Activated CD8-positive, alpha-beta memory T cell treated with anti-CD3 and anti-CD28 coated beads, Interleukin-2, amount 10 ng/mL, durations not matched to agents 7 days and 5 days (primary cell): ENCODE results near the gene PRXL2B. TPM values are rescaled to one million over a fixed set of nuclear protein-coding genes. Genes with fewer than 3 reads are reported as not detected.
"Not testable (repeated sequence)": the region's sequence is repeated elsewhere in the genome, so short reads cannot be mapped to it uniquely, and the experiment has no call there.

Experiments used
- ATAC-seq: fragments of 150-1000 bp; cut with Tn5 transposase; one replicate; pipeline ENCODE4 v1.10.0; 2021; ENCODE audit warnings: moderate library complexity
- CTCF ChIA-PET: fragments of 350-600 bp; sonication (Branson Sonifier 250); formaldehyde crosslinking; loops from one replicate; lab custom pipeline; 2021; ENCODE audit warnings: antibody characterized with exemption; lab: Charles Lee
- DNase-seq: peaks from one replicate; pipeline ENCODE4 v3.0.0-alpha.2; 2020
- H3K27ac Mint-ChIP-seq: one replicate; pipeline ENCODE4 v1.8.0; 2021; ENCODE audit warnings: mild to moderate bottlenecking, mixed read lengths
- H3K27me3 Mint-ChIP-seq: one replicate; pipeline ENCODE4 v1.8.0; 2021; ENCODE audit warnings: mixed read lengths
- H3K36me3 Mint-ChIP-seq: one replicate; pipeline ENCODE4 v1.8.0; 2021; ENCODE audit warnings: mild to moderate bottlenecking, mixed read lengths
- H3K4me1 Mint-ChIP-seq: one replicate; pipeline ENCODE4 v1.8.0; 2021; ENCODE audit warnings: mixed read lengths
- H3K4me3 Mint-ChIP-seq: one replicate; pipeline ENCODE4 v1.8.0; 2021; ENCODE audit warnings: mild to moderate bottlenecking, moderate library complexity, mixed read lengths
- H3K9me3 Mint-ChIP-seq: one replicate; pipeline ENCODE4 v1.8.0; 2022; ENCODE audit warnings: low read depth, mixed read lengths
- total RNA-seq, 2 experiments: library from RNA; stranded (reverse); gene quantifications; one replicate each; pipeline ENCODE4 v1.2.3, GENCODE V29; 2021

PRXL2B gene
- total RNA-seq, 2 experiments from 2014 or later, result 22.4 to 26.2 TPM

DNA sequence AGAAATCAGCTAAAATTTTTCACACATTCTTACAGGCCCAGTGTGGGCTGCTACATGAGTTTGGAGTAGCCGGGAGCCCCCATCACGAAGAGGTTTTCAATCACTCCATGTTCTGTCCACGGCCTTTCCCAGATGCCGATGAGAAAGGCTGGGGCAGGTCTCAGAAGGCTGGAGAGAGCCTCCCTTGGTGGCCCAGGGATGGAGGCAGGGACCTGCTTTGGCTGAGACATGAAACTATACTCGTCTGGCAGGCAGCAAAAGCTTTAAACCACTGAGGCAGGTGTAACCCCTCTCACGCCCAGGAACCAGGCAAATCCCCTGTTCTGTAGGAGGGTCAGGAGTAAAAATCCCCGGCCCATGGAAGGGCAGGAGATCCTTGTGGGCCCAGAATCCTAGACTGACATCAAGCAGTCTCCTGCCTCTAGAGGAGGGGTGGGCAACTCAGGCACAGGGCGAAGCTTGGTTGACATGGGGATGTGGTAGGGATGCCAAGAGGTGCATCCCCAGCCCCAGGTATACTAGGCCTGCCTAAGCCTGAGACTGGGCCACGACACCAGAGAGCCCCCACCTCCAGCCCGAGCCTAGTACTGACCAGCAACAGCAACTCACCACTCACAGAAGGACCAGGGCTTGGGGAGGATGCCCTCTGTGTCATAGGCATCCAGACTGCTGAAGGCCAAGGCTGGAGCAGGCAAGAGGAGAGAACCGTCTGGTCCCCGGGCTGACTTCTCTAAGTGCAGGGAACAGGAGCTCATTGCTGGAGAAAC, 37.2 kb downstream of the PRXL2B start:
- CTCF ChIA-PET, result no interaction called here
- Mint-ChIP-seq H3K27ac (no peak overlapping the region), H3K4me3 (no peak overlapping the region), H3K4me1 (no peaks in the 10 kb centered on the region), H3K36me3 (no peaks in the 10 kb centered on the region), H3K27me3 (peaks cover 34% of the 10 kb centered on the region), H3K9me3 (peaks cover 6% of the 10 kb centered on the region)
- ATAC-seq (no peak), DNase-seq (no peak)

DNA sequence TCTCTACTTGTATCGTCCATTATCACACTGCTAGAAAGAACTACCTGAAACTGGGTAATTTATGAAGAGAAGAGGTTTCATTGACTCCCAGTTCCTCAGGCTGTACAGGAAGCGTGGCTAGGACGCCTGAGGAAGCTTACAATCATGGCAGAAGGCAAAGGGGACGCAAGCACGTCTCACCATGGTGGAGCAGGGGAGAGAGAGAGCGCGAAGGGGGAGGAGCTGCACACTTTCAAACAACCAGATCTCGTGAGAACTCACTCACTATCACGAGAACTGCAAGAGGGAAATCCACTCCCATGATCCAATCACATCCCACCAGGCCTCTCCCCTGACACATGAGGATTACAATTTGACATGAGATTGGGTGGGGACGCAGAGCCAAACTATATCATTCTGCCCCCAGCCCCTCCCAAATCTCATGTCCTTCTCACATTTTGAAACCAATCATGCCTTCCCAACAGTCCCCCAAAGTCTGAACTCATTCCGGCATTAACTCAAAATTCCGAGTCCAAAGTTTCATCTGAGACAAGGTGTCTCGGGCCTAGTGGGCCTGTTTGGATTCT, 38.2 kb downstream of the PRXL2B start:
- DNase-seq, result no peak
- peaks cover 3% of the 10 kb centered on the region for H3K9me3 Mint-ChIP-seq
- no peaks in the 10 kb centered on the region for H3K4me1 Mint-ChIP-seq
- peaks cover 35% of the 10 kb centered on the region for H3K27me3 Mint-ChIP-seq
- CTCF ChIA-PET, result no interaction called here
- no peak overlapping the region for H3K27ac Mint-ChIP-seq
- H3K4me3 Mint-ChIP-seq, result no peak overlapping the region
- H3K36me3 Mint-ChIP-seq, result no peaks in the 10 kb centered on the region
- no peak for ATAC-seq

DNA sequence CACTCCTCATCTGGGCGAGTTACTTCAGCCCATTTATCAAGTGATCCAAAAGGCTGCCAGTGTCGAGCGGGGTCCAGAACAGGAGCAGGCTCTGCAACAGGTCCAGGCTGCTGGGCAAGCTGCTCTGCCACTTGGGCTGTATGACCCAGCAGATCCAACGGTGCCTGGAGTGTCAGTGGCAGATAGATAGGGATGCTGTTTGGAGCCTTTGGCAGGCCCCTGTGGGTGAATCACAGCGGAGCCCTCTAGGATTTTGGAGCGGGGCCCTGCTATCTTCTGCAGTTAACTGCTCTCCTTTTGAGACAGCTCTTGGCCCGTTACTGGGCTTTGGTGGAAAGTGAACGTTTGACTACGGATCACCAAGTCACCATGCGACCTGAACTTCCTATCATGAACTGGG, 38.7 kb downstream of the PRXL2B start:
- ATAC-seq, result no peak
- H3K9me3 Mint-ChIP-seq, result peaks cover 3% of the 10 kb centered on the region
- no peaks in the 10 kb centered on the region for H3K4me1 Mint-ChIP-seq
- CTCF ChIA-PET, result no interaction called here
- H3K27ac Mint-ChIP-seq, result no peak overlapping the region
- peaks cover 37% of the 10 kb centered on the region for H3K27me3 Mint-ChIP-seq
- peaks cover 2% of the 10 kb centered on the region for H3K36me3 Mint-ChIP-seq
- no peak for DNase-seq
- H3K4me3 Mint-ChIP-seq, result no peak overlapping the region

DNA sequence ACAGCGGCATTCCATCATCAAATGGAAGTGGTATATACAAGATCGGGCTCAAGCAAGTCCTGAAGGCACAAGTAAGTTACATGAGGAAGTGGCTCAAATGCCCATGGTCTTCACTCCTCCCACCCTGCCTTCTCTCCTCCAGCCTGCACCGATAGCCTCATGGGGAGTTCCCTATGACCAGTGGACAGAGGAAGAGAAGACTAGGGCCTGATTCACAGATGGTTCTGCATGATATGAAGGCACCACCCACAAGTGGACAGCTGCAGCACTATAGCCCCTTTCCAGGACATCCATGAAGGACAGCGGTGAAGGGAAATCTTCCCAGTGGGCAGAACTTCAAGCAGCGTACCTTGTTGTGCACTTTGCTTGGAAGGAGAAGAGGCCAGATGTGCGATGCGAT, 39.2 kb downstream of the PRXL2B start:
- H3K36me3 Mint-ChIP-seq, H3K4me1 Mint-ChIP-seq, H3K4me3 Mint-ChIP-seq, DNase-seq, CTCF ChIA-PET, H3K27ac Mint-ChIP-seq, H3K9me3 Mint-ChIP-seq, ATAC-seq: not testable (repeated sequence)
- peaks cover 41% of the 10 kb centered on the region for H3K27me3 Mint-ChIP-seq

DNA sequence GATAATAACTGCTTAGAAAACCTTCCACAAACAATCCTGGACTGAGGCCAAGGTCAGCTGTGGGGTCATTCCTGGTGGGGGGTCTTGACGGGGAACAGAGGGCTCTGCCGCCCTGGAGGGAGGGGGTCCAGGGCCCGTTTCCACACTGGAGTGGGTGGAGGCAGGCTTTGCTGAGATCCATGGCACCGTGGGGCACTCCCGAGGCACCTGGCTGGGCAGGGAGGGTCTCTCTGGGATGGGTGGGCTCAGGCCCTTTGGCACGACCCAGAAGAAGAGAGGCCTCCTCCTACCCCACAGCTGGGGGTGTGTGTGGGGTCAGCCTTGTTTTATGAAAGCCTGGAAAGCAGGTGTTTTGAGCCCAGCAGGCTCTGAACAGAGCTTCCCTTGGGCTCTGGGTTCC, 41.2 kb downstream of the PRXL2B start:
- DNase-seq (no peak), ATAC-seq (no peak)
- H3K27ac Mint-ChIP-seq, result no peak overlapping the region
- no peaks in the 10 kb centered on the region for H3K4me1 Mint-ChIP-seq
- H3K9me3 Mint-ChIP-seq, result peaks cover 9% of the 10 kb centered on the region
- CTCF ChIA-PET, result no interaction called here
- H3K27me3 Mint-ChIP-seq, result peaks cover 42% of the 10 kb centered on the region
- no peak overlapping the region for H3K4me3 Mint-ChIP-seq
- H3K36me3 Mint-ChIP-seq, result peaks cover 5% of the 10 kb centered on the region

DNA sequence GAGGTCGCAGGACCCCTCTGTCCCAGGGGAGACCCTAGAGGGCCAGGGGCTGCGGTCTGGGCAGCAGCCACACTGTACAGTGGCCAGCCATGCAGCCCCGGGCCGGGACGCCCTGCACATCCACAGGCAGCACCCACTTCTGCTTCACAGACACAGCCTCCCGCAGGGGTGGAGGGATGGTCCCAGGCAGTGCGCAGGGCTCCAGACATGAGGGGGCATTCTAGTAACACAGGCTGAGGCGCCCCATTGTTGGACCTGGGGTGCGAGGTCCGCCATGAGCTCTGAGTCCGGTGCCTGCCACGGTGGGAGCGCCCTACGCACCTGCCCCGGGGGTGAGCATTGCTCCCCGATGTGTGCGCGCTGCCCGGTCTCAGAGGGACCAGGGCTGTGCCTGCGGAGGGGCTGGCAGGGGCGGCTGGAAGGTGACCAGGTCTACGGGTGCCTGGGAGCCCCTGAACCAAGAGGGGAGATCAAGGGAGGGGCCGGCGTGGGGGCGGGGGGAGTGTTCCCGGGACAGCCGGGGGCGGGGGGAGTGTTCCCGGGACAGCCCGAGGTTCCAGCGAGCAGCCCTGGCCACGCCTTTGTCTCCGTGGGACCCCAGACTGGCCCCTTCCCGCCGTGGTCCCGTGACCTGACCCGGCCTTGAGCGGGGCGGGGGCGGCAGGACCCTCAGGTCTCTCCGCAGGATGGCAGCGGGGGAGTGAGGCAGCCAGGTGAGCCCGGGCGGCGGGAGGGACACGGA, 41.8 kb downstream of the PRXL2B start:
- DNase-seq (no peak), ATAC-seq (no peak)
- Mint-ChIP-seq H3K4me3 (no peak overlapping the region), H3K9me3 (peaks cover 9% of the 10 kb centered on the region), H3K4me1 (no peaks in the 10 kb centered on the region), H3K27me3 (peaks cover 42% of the 10 kb centered on the region), H3K27ac (no peak overlapping the region), H3K36me3 (peaks cover 5% of the 10 kb centered on the region)
- CTCF ChIA-PET, result no interaction called here

DNA sequence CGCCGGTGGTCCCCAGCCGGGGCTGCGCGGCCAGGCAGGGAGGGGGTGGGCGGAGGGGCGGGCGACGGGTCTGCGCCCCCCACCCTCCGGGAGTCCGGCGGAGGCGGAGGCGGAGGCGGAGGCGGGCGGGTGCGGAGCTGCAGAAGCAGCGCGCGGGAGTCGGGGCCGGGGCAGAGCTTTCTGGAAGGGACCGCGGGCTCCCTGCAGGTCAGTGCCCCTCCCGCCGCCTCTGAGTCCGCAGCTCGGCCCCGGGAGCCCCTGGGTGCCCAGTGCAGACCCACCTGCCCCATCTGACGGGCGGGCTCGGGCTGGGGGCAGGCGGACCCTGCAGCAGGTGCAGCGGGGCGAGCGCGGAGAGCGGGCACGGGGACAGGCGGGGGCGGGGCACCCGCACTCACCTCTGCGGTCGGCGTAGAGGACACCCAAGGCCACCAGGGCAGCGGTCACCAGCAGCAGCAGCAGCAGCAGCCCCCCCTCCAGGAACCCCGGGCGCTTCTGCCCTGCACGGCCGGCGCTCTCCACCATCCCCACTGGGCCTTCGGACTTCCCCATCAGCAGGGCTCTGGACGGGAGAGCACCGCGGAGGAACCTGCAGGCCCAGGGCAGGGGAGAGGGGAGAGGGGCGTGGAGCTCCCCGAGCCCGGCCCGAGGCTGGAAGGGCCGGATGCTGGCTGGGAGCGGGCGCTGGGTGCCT, 42.5 kb downstream of the PRXL2B start:
- Mint-ChIP-seq H3K36me3 (peaks cover 5% of the 10 kb centered on the region), H3K27me3 (peaks cover 42% of the 10 kb centered on the region), H3K4me3 (no peak overlapping the region), H3K27ac (no peak overlapping the region), H3K9me3 (peaks cover 9% of the 10 kb centered on the region), H3K4me1 (no peaks in the 10 kb centered on the region)
- ATAC-seq (no peak), DNase-seq (no peak)
- CTCF ChIA-PET, result no interaction called here

DNA sequence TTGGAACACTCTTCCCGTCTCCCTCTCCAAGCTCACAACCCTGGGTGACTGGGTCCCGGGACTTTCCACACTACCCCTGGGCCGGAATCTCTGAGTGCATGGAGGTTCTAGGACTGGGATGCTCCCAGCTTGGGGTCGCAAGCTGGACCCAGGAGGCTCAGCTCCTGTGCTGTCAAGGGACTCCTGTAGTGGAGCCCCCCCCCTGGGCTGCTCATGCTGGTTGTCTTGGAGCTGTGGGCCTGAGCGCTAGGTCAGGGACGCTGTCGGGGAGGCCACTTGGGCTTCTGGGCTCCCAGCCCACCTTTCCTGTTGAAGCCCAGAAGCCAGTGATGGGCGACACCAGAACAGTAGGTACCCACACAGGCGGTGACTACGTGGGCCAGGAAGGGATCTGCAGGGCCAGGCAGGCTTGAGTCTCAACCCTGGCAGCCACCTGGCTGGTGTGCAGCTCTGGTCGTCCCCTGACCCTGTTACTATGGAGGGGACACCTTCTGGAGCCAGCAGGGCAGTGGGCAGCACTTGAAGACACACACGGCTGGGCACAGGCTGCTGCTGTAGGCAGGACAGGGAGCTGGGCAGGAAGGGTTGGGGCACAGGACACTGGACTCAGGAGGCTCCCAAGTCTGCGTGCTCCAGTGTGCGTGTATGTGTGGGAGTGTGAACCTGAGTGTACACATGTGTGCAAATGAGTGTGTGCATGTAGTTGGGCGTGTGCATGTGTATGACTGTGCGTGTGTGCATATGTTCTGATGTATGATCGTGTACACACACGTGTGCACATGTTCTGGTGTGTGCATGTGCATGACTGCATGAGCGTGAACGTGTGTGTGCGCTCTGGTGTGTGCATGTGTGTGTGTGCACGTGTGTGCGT, 43.3 kb downstream of the PRXL2B start:
- no peak for DNase-seq
- Mint-ChIP-seq H3K4me3 (no peak overlapping the region), H3K27ac (no peak overlapping the region), H3K27me3 (peaks cover 42% of the 10 kb centered on the region), H3K9me3 (peaks cover 9% of the 10 kb centered on the region), H3K4me1 (no peaks in the 10 kb centered on the region), H3K36me3 (peaks cover 5% of the 10 kb centered on the region)
- CTCF ChIA-PET, result no interaction called here
- no peak for ATAC-seq

DNA sequence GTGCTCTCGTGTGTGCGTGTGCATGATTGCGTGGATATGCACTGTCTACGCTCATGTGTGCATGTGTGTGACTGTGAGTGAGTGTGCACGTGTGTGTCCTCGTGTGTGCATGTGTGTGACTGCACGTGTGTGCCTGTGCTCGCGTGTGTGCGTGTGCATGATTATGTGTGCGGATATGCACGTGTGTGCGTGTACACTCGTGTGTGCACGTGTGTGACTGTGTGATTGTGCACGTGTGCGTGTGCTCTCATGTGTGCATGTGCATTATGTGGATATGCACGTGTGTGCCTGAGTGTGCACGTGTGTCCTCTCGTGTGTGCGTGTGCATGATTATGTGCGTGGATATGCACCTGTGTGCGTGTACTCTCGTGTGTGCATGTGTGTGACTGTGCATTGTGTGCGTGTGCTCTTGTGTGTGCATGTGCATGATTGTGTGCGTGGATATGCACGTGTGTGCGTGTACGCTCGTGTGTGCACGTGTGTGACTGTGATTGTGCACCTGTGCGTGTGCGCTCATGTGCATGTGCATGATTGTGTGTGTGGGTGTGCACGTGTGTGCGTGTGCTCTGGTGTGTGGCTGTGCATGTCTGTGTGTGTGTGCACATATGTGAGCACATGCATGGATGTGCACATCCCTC, 44.0 kb downstream of the PRXL2B start:
- Mint-ChIP-seq H3K36me3 (peaks cover 5% of the 10 kb centered on the region), H3K27me3 (peaks cover 41% of the 10 kb centered on the region), H3K27ac (no peak overlapping the region), H3K4me1 (no peaks in the 10 kb centered on the region), H3K4me3 (no peak overlapping the region), H3K9me3 (peaks cover 9% of the 10 kb centered on the region)
- CTCF ChIA-PET, result no interaction called here
- DNase-seq (no peak), ATAC-seq (no peak)

DNA sequence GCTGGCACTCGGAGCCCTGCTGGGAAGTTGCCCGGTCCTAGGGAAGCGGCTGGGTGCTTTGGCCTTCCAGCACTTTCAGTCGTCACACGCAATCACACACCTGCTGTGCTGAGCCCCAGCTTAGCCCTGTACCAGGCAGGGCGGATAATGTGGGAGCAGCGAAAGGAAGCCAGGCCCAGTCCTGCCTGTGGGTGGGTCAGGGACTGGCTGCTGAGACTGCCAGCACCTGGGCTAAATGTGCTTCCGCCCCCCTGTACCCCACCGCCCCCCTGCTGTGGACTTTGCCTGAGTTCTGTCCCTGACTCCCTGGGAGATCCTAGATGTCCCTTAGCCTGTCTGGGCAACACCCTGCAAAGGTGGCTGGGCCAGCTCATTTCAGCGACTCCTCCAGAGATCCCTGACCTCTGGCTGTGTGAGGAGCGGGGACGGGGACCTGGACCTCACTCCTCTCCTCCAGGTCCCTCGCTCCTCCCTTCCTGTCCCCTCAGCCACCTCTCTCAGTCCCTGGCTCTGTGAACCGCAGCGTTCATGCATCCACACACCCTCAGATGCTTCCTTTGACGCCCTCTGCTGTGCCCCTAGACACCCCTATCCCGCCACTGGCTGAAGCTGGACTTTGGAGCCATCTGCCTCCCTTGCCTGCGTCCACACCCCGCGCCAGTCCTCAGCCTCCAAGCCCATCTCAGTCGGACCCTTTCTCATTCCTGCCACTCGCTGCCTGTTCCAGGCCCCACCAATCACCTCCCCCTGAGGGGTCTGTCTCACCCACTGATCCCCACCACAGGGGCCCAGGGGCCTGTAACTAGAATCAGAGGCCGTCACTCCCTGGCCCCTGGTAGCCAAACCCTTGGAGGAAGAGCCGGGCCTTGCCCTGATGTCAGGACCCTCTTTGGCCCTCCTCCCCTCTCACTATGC, 44.8 kb downstream of the PRXL2B start:
- Mint-ChIP-seq H3K4me1 (no peaks in the 10 kb centered on the region), H3K9me3 (peaks cover 14% of the 10 kb centered on the region), H3K4me3 (no peak overlapping the region), H3K36me3 (peaks cover 5% of the 10 kb centered on the region), H3K27me3 (peaks cover 33% of the 10 kb centered on the region), H3K27ac (no peak overlapping the region)
- ATAC-seq, result no peak
- DNase-seq, result no peak
- CTCF ChIA-PET, result no interaction called here

DNA sequence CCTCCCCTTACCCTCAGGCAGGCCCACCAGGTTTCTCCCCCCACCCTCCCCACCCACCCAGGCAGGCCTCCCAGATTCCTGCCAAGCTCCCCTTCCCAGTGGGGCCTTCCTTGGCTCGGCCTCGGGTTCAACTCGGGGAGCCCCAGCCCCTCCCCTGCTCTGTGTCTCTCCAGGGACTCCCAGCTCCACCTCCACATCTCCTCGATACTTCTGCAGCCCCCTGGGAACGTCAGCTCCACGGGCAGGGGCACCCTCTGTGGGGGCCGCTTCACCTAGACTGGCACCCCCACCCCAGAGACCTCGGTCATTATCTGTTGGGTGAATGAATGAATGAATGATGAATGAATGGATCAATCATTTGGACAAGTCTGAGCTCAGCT, 45.5 kb downstream of the PRXL2B start:
- Mint-ChIP-seq H3K27me3 (peaks cover 28% of the 10 kb centered on the region), H3K4me3 (no peak overlapping the region)

More for the DNA sequence above, 45.5 kb downstream of the PRXL2B start:
- peaks cover 16% of the 10 kb centered on the region for H3K9me3 Mint-ChIP-seq
- no peaks in the 10 kb centered on the region for H3K4me1 Mint-ChIP-seq
- no peak for ATAC-seq
- DNase-seq, result no peak
- CTCF ChIA-PET, result no interaction called here
- H3K36me3 Mint-ChIP-seq, result peaks cover 5% of the 10 kb centered on the region
- H3K27ac Mint-ChIP-seq, result no peak overlapping the region
